ENCODE measurements around the gene AKAP8. TPM values are rescaled to one million over a fixed set of nuclear protein-coding genes. Genes with fewer than 3 reads are reported as not detected.

AKAP8 gene
- total and polyA plus RNA-seq, 9 of the 15 experiments (the other 6 are each of a cell fraction or from before 2014, with no cell fraction given) = 3.4 to 56.5 (median 15.0) TPM

GRCh38 chr19:15378534-15379082 is 979 bp downstream of the AKAP8 start (continued):
- no peak for TF ChIP-seq RBM15 (IDR thresholded peaks at IDR 0.05; ENCODE audit: insufficient read depth, low read length)
- no peak for TF ChIP-seq ZNF274 (IDR thresholded peaks at IDR 0.05; ENCODE audit: borderline replicate concordance, low read depth, low read length)
- TF ChIP-seq, protein P1, sequence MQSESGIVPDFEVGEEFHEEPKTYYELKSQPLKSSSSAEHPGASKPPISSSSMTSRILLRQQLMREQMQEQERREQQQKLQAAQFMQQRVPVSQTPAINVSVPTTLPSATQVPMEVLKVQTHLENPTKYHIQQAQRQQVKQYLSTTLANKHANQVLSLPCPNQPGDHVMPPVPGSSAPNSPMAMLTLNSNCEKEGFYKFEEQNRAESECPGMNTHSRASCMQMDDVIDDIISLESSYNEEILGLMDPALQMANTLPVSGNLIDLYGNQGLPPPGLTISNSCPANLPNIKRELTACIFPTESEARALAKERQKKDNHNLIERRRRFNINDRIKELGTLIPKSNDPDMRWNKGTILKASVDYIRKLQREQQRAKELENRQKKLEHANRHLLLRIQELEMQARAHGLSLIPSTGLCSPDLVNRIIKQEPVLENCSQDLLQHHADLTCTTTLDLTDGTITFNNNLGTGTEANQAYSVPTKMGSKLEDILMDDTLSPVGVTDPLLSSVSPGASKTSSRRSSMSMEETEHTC (IDR thresholded peaks at IDR 0.05) = no peak
- no peak for TF ChIP-seq TEAD2 (tag; IDR thresholded peaks at IDR 0.05)
- TF ChIP-seq, protein P2, sequence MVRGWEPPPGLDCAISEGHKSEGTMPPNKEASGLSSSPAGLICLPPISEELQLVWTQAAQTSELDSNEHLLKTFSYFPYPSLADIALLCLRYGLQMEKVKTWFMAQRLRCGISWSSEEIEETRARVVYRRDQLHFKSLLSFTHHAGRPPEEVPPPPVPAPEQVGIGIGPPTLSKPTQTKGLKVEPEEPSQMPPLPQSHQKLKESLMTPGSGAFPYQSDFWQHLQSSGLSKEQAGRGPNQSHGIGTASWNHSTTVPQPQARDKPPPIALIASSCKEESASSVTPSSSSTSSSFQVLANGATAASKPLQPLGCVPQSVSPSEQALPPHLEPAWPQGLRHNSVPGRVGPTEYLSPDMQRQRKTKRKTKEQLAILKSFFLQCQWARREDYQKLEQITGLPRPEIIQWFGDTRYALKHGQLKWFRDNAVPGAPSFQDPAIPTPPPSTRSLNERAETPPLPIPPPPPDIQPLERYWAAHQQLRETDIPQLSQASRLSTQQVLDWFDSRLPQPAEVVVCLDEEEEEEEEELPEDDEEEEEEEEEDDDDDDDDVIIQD (CRISPR knock-in tag; IDR thresholded peaks at IDR 0.05) = no peak
- no peak for TF ChIP-seq CBFA2T2 (conservative IDR thresholded peaks at IDR 0.05)
- no peak for TF ChIP-seq GATAD2B (IDR thresholded peaks at IDR 0.05; ENCODE audit: borderline replicate concordance)
- TF ChIP-seq SOX6 (IDR thresholded peaks at IDR 0.05) = no peak
- TF ChIP-seq, protein P3, sequence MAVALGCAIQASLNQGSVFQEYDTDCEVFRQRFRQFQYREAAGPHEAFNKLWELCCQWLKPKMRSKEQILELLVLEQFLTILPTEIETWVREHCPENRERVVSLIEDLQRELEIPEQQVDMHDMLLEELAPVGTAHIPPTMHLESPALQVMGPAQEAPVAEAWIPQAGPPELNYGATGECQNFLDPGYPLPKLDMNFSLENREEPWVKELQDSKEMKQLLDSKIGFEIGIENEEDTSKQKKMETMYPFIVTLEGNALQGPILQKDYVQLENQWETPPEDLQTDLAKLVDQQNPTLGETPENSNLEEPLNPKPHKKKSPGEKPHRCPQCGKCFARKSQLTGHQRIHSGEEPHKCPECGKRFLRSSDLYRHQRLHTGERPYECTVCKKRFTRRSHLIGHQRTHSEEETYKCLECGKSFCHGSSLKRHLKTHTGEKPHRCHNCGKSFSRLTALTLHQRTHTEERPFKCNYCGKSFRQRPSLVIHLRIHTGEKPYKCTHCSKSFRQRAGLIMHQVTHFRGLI (CRISPR knock-in tag; IDR thresholded peaks at IDR 0.05) = no peak
- no peak; the same call in 1 of the 2 replicates for TF ChIP-seq GTF2E2 (tag; IDR thresholded peaks at IDR 0.05)
- TF ChIP-seq HCFC1 (IDR thresholded peaks at IDR 0.05; ENCODE audit: low read depth, low read length) = no peak
- no peak for TF ChIP-seq ZNF316 (IDR thresholded peaks at IDR 0.05)
- no peak for TF ChIP-seq JUND (IDR thresholded peaks at IDR 0.05; ENCODE audit: borderline replicate concordance, low read depth, low read length)
- no peak for TF ChIP-seq JUND (tag; IDR thresholded peaks at IDR 0.05; ENCODE audit: borderline replicate concordance, low read depth, low read length)
- no peak for TF ChIP-seq MLX (CRISPR knock-in tag; conservative IDR thresholded peaks at IDR 0.05)
- TF ChIP-seq KHSRP (IDR thresholded peaks at IDR 0.05) = no peak
- TF ChIP-seq PCBP1 (IDR thresholded peaks at IDR 0.05; ENCODE audit: low read depth, low read length, poor library complexity, severe bottlenecking) = no peak
- no peak for TF ChIP-seq PYGO2 (tag; IDR thresholded peaks at IDR 0.05)
- no peak for TF ChIP-seq MTA1 (IDR thresholded peaks at IDR 0.05; ENCODE audit: borderline replicate concordance)
- no peak for TF ChIP-seq EWSR1 (IDR thresholded peaks at IDR 0.05; ENCODE audit: borderline replicate concordance, low read depth, partially characterized antibody)
- TF ChIP-seq POLR2G (IDR thresholded peaks at IDR 0.05; ENCODE audit: low read depth, low read length) = no peak
- no peak for TF ChIP-seq PHF20 (IDR thresholded peaks at IDR 0.05; ENCODE audit: partially characterized antibody)
- no peak for TF ChIP-seq MTA2 (IDR thresholded peaks at IDR 0.05; ENCODE audit: low read depth)
- TF ChIP-seq ZFP1 (CRISPR knock-in tag; IDR thresholded peaks at IDR 0.05) = no peak
- TF ChIP-seq ZNF175 (CRISPR knock-in tag; IDR thresholded peaks at IDR 0.05; ENCODE audit: low read depth) = no peak
- TF ChIP-seq ATF7 (IDR thresholded peaks at IDR 0.05) = no peak
- no peak for TF ChIP-seq CCNT2 (IDR thresholded peaks at IDR 0.05; ENCODE audit: borderline replicate concordance, extremely low read depth, insufficient read length, low read depth, low read length)
